GM12878 (cell line): Measurements from ENCODE around the gene TRIM71. TPM values are rescaled to one million over a fixed set of nuclear protein-coding genes. Genes with fewer than 3 reads are reported as not detected.

Experiments
- ATAC-seq: fragments of 200-7000 bp; cut with Tn5 transposase; 3 replicates; pipeline ENCODE4 v1.9.1; 2020; ENCODE audit warnings: mild to moderate bottlenecking, moderate library complexity
- BruUV-seq: library from RNA; stranded (reverse); fragments of 400-500 nt; replicated peaks from 2 replicates; lab custom pipeline; 2021; lab: Mats Ljungman, UMichigan
- CTCF ChIA-PET: fragments of 300-600 bp; sonication (Branson Sonifier 250); formaldehyde crosslinking; extraction: SDS; loops from one replicate; lab custom pipeline; 2021; ENCODE audit warnings: inconsistent platforms; lab: Yijun Ruan, JAX
- POLR2A ChIA-PET: fragments of 350-600 bp; formaldehyde crosslinking; extraction: SDS; loops from one replicate; lab custom pipeline; 2021; ENCODE audit warnings: inconsistent platforms; lab: Charles Lee
- RAD21 ChIA-PET: fragments of 300-600 bp; sonication (Branson Sonifier 250); formaldehyde crosslinking; loops from one replicate; lab custom pipeline; 2023; ENCODE audit warnings: antibody characterized with exemption; ENCODE audit not compliant: unreplicated experiment; lab: Charles Lee
- SMC1A ChIA-PET: fragments of 300-600 bp; sonication (Branson Sonifier 250); formaldehyde crosslinking; loops from one replicate; lab custom pipeline; 2023; ENCODE audit not compliant: unreplicated experiment, uncharacterized antibody; lab: Charles Lee
- DNase-seq: peaks from one replicate; pipeline ENCODE4 v3.0.0-alpha.2; 2011; ENCODE audit warnings: low read depth, low spot score
- FAIRE-seq: peaks from 3 replicates; lab custom pipeline; 2011; peaks lifted over from hg19 to GRCh38; lab: Jason Lieb, UNC
- H2AFZ ChIP-seq: 2 replicates; pipeline ENCODE4 v1.6.0; 2011; ENCODE audit warnings: low read depth, low read length, control low read depth; ENCODE audit not compliant: control insufficient read depth
- H3K27ac ChIP-seq: 2 replicates; pipeline ENCODE4 v1.5.1; 2011; ENCODE audit warnings: control low read depth; ENCODE audit not compliant: control insufficient read depth, insufficient read depth
- H3K27me3 ChIP-seq, 2 experiments: replicated peaks in 1 of 2; 2 replicates each; pipeline versions ENCODE4 v1.6.0 to v1.6.1; 2011; ENCODE audit warnings: low read length in 1 of 2; ENCODE audit not compliant: control insufficient read depth in 2 of 2, insufficient read depth in 2 of 2
- H3K36me3 ChIP-seq, 2 experiments: 2 replicates each; pipeline ENCODE4 v1.5.1; 2011; ENCODE audit warnings: low read length in 1 of 2; ENCODE audit not compliant: control insufficient read depth in 2 of 2, insufficient read depth in 2 of 2
- H3K4me1 ChIP-seq: 2 replicates; pipeline ENCODE4 v1.6.1; 2011; ENCODE audit warnings: mild to moderate bottlenecking, low read length, moderate library complexity, mixed read lengths; ENCODE audit not compliant: control insufficient read depth, insufficient read depth
- H3K4me2 ChIP-seq: 2 replicates; pipeline ENCODE4 v1.6.0; 2011; ENCODE audit warnings: control low read depth; ENCODE audit not compliant: control insufficient read depth, insufficient read depth
- H3K4me3 ChIP-seq: fragments of 200-600 bp; sonication (generic); 2 replicates; pipeline ENCODE4 v1.5.1; 2016
- H3K79me2 ChIP-seq: 2 replicates; pipeline ENCODE4 v1.6.0; 2011; ENCODE audit warnings: low read length; ENCODE audit not compliant: control insufficient read depth, insufficient read depth
- H3K9ac ChIP-seq: 2 replicates; pipeline ENCODE4 v1.8.0; 2011; ENCODE audit warnings: low read length, control low read depth, mixed read lengths; ENCODE audit not compliant: control insufficient read depth, insufficient read depth
- H3K9me3 ChIP-seq: replicated peaks from 3 replicates; pipeline ENCODE4 v1.5.1; 2011; ENCODE audit warnings: mild to moderate bottlenecking, low read length; ENCODE audit not compliant: control insufficient read depth, insufficient read depth
- H4K20me1 ChIP-seq: 2 replicates; pipeline ENCODE4 v1.6.0; 2011; ENCODE audit not compliant: control insufficient read depth, insufficient read depth
- PML ChIP-seq: IDR thresholded peaks from 2 replicates; pipeline ENCODE4 v1.6.1; 2012; ENCODE audit warnings: low read length, inconsistent platforms
- ZNF622 ChIP-seq: fragments of 450-650 bp; IDR thresholded peaks from 2 replicates; pipeline ENCODE4 v1.6.1; 2017; ENCODE audit warnings: mild to moderate bottlenecking, inconsistent platforms
- WGBS: methylation state at CpG from one replicate; pipeline ENCODE4 v1.1.6; 2016; ENCODE audit warnings: low lambda C conversion rate; ENCODE audit not compliant: insufficient replicate concordance, insufficient coverage; ENCODE audit errors: missing lambda C conversion rate; 5-methylcytosine and 5-hydroxymethylcytosine counted together
- in situ Hi-C: fragments of 300-500 bp; cut with MboI; formaldehyde crosslinking; loops from 9 replicates; pipeline ENCODE4 v1.14.3; 2018; ENCODE audit warnings: mixed read lengths
- intact Hi-C: fragments of 100-400 bp; cut with micrococcal nuclease; formaldehyde crosslinking; loops from one replicate; pipeline ENCODE4 v1.14.2; 2022; ENCODE audit not compliant: unreplicated experiment
- polyA plus RNA-seq, 11 experiments: library from polyadenylated mRNA; depleted of rRNA in 4 of 11; unstranded in 6 of 11; stranded (reverse) in 5 of 11; fragments of >200 nt; fragmentation: Nextera tagmentation in 4 of 11; fragmentation: Illumina TruSeq in 1 of 11; extraction: Ambion mirVana in 4 of 11; extraction: Trizol in 1 of 11; gene quantifications; 1 replicate in 1 of 11; 2 replicates in 10 of 11; pipeline versions ENCODE4 v1.2.1 to v1.2.3, GENCODE V29; 2011 to 2016; ENCODE audit warnings: inconsistent platforms in 2 of 11, missing spikeins in 2 of 11, low read depth in 1 of 11
- total RNA-seq, 4 experiments: library from RNA; depleted of rRNA in 3 of 4; stranded (reverse); fragments of >200 nt in 3 of 4; fragmentation: Illumina TruSeq in 1 of 4; extraction: Trizol in 1 of 4; gene quantifications; 2 replicates each; pipeline versions ENCODE4 v1.2.1 to v1.2.3, GENCODE V29; 2013 to 2021

Gene TRIM71
- total and polyA plus RNA-seq, 10 of the 15 experiments (the other 5 are each of a cell fraction or from before 2014, with no cell fraction given), result 0.02 to 1.8 (median 0.16) TPM

- FAIRE-seq, result no peak
- TF ChIP-seq PML, result no peak
- WGBS, result 57% methylated on average over 11 of the region's 11 CpGs
- ChIA-PET SMC1A (no interaction called here), RAD21 (no interaction called here), CTCF (no interaction called here), POLR2A (no interaction called here)
- H3K4me3 ChIP-seq, result no peak overlapping the region
- no peak for DNase-seq
- H3K4me2 ChIP-seq, result no peak overlapping the region
- ATAC-seq, result no peak
- no peaks in the 10 kb centered on the region for H3K27me3 ChIP-seq
- BruUV-seq, result no TSS peak
- no peak overlapping the region for H2AFZ ChIP-seq
- in situ Hi-C loops, result no loop called here
- H3K36me3 ChIP-seq, result no peaks in the 10 kb centered on the region
- intact Hi-C loops, result no loop called here
- no peaks in the 10 kb centered on the region for H4K20me1 ChIP-seq
- H3K9ac ChIP-seq, result no peak overlapping the region
- no peaks in the 10 kb centered on the region for H3K79me2 ChIP-seq
- peaks cover 2% of the 10 kb centered on the region; the same call in 1 of the 2 replicates for H3K4me1 ChIP-seq
- no peaks in the 10 kb centered on the region for H3K9me3 ChIP-seq
- no peak overlapping the region for H3K27ac ChIP-seq
Measured at GRCh38 chr3:32837366-32837765, 19.6 kb downstream of the TRIM71 start.

- POLR2A ChIA-PET, result no interaction called here
- RAD21 ChIA-PET, result no interaction called here
- Histone ChIP-seq H3K4me3 (no peak overlapping the region), H2AFZ (no peak overlapping the region), H3K4me2 (no peak overlapping the region), H3K79me2 (no peaks in the 10 kb centered on the region), H3K27ac (no peak overlapping the region), H3K4me1 (peaks cover 6% of the 10 kb centered on the region; the same call in 1 of the 2 replicates), H3K36me3 (no peaks in the 10 kb centered on the region), H4K20me1 (no peaks in the 10 kb centered on the region), H3K9me3 (no peaks in the 10 kb centered on the region), H3K27me3 (no peaks in the 10 kb centered on the region), H3K9ac (no peak overlapping the region)
- WGBS, result 63% methylated on average over 5 of the region's 5 CpGs
- no peak for TF ChIP-seq ZNF622
- CTCF ChIA-PET, result interaction anchor here (0.6 kb wide), 2 partner anchors 56 to 238 kb away, joined by 3 read pairs; no protein-coding TSS in a partner anchor
- intact Hi-C loops, result no loop called here
- FAIRE-seq, result no peak
- BruUV-seq, result no TSS peak
- SMC1A ChIA-PET, result no interaction called here
- ATAC-seq, result no peak
- in situ Hi-C loops, result no loop called here
- no peak for DNase-seq
Measured at GRCh38 chr3:32837789-32838188, 20.0 kb downstream of the TRIM71 start.
